GM19452 (cell line): ENCODE data around the gene BCL10.

Experiments
- ATAC-seq: cut with Tn5 transposase; IDR thresholded peaks from one replicate; pipeline ENCODE4 v1.9.1; 2021; ENCODE audit not compliant: unreplicated experiment

Gene BCL10

DNA sequence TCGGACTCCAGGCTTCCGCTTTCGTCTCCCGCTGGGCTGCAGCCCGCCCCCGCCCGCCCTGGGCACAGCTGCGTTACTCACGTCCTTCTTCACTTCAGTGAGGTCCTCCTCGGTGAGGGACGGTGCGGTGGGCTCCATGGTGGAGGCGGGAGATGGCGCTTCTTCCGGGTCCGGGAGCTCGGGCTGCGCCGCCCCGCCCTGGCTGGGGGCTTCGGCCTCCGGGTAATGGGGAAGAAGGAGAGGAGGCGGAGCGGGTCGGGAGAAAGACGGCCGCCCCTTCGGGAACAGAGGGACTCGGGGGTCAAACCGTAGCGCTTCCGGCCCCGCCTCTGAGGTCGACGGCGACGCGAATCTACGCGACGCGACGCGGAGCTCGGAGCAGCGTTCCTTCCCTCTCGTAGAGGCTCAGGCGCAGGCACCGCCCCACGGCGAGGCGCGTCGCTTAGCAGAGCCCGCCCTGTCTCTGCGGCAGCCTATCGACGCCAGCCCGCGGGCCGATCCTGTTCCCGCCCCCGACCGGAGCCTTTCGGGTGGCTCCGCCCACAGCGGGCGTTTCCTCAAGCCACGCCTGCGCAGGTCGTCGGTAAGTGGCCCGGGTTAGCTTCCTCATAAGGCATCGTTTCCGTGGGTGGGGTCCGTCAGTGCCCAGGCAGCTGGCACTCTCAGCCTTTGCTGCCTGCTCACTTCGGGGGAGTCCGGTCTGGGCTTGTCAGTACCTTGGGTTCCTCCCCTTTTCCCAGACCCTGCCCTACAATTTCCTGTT, at the start of gene BCL10:
Gene BCL10 (minus strand): TSS at position 418 of the 763 bp plus-strand sequence. CDS start 280 bp downstream, at position 138.
- peak; percentile 96 for ATAC-seq

- ATAC-seq: no peak
Observed at GRCh38 chr1:85325920-85326319, 49.5 kb upstream of the BCL10 start.

- no peak for ATAC-seq
Observed at GRCh38 chr1:85323770-85324169, 47.3 kb upstream of the BCL10 start.

DNA sequence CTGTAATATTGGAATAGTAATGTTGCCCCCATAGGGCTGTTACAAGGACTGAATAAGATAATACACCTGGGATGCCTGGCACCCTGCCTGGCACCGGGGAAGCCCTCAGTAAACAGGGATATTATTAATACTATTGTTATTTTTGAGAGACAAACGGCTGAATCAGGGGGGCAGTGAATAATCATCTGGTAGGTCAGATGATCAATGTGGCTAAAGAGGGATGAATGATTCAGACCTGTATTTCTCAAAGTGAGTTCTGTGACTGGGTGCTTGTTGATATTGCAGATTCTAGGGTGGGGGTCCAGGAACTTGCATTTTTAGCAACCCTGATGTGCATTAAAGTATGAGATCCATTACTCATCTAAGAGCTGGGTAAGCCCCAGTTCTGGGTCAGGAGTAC, 46.2 kb upstream of the BCL10 start:
- ATAC-seq: no peak

- ATAC-seq: peak; percentile 75
Observed at GRCh38 chr1:85321237-85321964, 45.0 kb upstream of the BCL10 start.

DNA sequence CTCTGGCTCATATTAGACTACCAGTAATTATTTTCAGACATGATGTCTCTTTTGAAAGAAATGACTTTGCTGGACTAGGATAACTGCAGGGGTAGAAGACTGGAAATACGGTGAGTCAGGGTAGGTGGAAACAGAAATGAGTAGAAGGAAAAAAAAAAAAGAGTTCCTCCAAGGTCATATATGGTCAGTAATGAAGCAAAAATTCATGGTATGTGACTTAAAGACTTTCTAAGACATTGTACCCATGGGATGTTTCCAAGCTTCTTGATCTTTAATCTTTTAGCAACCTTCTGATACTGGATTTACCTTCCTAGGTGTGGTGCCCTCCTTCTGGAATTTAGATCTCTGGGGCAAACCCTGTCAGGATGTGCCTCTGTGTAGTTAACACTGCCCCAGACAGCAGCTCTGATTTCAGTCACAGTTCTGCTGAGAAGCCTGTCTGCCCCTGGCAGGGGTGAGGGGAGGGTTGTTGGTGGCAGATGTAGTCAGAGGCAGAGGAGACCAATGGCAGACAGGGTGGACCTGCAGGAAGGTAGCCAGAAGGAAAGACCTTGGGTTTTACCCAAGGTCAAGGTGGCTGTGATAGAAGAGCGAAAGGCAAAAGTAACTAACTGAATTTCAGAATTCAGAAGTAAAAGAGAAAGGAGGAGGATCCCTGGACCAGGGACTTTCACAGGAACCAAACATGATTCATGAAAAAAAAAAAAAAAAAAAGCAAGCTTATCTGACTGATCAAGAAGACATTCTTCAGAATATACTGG, 44.1 kb upstream of the BCL10 start:
- no peak for ATAC-seq

DNA sequence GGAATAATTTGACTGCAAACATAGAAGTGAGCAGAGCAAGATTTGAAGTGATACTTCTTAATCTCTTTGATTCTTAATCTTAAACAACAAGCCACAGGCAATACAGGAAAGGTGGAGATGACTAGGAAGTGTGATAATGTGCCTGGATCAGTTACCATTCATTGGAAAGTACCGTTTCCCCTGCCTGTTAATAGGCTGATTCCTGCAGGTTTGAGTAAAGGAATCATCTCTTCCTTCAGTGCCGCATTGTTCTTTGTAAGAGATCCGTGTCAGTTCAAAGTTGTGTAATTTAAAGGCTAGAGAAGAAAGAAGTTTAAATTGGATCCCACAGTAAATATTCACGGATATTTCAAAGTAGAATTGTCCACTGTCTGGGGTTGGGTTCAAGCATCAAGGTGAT, 43.5 kb upstream of the BCL10 start:
- no peak for ATAC-seq

DNA sequence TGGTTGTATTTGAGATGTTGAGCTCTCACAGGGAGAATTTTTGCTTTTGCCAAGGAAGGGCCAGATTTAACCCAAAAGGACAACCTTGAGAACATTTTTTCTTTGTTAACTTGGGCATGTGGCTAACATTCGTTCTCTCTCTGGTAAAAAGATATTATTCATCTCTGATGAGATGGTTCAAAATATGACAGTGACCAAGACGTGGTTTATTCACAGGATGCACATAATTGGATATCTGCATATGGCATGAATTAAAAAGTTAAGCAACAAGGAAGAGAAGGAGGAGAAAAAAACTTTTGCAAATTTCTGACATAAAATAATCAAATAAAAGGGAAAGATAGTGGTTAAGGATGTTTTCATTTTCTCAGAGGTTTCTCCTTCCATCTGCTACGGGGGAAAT, 43.1 kb upstream of the BCL10 start:
- no peak for ATAC-seq

DNA sequence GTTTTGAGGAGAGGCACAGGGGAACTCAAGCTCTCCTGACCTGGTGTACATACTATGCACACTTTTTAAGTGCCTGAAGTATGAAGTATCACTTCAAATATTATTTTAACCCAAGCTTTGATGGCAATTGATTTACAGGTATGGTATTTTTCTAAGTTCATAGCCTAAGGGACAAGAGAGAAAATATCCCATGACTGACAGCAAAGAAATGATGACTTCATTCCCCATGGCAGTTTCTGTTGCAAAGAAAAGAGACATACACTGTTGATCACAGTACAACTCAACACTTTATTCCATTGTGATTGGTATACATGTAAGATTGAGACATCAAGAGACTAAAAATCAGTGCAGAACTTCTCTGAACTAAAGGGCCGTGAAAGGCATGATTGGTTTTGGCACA, 41.8 kb upstream of the BCL10 start:
- ATAC-seq: no peak

DNA sequence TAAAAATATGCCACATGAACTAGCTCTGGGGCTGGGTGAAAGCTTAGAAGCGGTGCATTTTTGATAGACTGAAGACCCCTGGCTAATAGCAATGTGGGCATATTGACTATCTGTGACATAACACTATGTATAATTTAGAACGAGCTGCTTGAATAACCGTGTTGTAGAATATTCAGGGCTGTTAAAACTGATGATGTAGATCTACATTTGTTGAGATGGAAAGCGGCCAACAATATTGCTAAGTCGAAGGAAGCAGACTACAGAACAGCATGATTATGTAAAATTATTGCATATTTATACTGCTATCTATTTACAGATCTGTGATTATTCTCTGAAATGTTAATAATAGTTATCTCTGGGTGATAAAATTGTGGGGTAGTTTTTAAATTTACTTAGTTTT, 41.1 kb upstream of the BCL10 start:
- ATAC-seq: no peak

DNA sequence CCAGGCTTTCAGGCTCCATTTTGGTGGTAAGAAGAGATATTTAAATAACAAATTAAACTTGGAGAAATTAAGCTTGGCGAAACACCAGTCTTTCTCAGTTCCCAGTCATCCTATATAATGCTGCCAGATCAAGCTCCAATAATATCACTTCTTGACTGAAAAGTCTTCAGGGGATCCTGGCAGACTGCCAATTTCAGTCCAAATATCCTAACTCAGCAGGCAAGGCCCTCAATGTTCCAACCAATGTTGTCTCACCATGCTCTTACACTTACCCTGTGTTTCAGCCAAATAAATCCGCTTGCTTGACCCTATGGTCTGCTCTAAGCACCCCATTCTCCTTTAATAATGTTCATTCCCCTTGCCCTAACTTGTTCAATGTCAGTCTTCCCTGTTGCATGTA, 39.9 kb upstream of the BCL10 start:
- no peak for ATAC-seq

- no peak for ATAC-seq
Observed at GRCh38 chr1:85315789-85316188, 39.4 kb upstream of the BCL10 start.

DNA sequence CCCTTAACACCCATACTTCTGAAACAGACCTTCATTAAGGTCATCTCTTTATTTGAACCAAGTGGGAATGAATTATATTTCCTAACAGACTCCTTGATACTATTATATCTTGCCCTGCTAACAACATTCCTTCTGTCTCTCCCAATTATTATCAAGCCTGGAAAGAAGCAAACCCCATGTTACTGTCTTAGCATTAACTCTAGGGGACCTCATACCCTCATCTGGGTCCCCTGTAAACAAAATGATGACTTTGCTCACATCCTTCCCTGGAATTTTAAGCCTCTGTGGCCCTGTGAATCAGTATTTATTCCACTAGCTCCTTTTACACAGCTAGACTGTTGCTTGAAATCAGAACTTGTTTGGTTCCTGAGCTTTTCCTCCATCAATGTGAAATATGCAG, 38.3 kb upstream of the BCL10 start:
- no peak for ATAC-seq

GRCh38 chr1:85313888-85314696, 37.7 kb upstream of the BCL10 start:
- no peak for ATAC-seq

DNA sequence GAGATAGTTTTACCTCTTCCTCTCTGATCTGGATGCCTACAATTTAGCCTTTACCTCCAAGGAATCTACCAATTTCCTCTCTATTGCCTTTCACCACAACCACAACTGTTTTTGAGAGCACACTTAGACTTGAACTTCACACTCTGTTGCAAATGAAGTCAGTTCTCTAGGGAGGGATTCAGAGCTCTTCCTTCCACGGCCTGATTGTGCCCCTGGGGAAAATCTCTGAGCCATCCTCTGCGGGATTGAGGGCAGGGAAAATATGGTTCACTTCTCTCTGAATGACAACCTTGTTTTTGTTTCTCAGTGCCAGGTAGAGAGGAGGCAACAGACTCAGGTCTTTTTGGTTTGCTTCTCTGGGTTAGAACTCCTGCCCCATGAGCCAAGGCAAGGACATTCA, 35.4 kb upstream of the BCL10 start:
- ATAC-seq: no peak

- no peak for ATAC-seq
Observed at GRCh38 chr1:85308833-85309350, 32.5 kb upstream of the BCL10 start.

DNA sequence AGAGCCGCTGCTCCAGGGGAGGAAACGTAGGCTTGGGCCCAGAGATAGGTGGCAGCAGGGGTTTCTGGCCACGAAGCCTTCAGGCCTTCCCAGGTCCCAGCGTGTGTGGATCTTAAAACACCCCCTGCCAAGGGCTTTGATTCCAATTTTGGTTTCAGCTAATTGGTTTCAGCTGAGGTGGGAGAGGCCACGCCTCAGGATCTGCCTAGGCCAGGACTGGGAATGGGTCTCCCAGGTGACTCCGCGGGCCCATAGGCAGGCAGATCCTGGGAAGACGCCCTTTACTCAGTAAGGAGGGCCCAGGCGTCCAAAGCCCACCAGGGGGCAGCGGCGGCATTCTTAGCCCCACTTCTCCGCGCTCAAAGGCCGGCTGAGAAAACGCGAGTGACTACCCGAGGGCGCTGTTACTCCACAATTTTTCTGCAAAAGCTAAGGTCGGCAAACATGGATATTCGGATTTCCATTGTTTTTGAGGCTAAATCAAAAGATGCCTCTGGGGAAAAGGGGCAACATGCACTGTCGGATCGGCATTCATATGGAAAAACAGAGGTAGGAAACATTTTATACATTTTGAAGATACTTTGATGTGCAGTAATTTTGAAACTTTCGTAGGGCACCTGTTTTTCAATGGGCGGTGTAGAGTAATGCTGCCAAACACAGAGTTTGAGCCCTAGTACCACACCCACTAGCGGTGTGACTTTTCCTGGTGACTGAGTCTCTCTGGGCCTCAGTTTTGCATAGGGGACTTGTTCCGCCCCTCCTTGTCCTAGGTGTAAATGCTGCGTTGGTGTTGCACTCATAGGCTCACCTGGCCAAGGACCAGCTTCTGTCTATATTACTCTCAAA, 31.8 kb upstream of the BCL10 start:
- peak; percentile 88 for ATAC-seq

DNA sequence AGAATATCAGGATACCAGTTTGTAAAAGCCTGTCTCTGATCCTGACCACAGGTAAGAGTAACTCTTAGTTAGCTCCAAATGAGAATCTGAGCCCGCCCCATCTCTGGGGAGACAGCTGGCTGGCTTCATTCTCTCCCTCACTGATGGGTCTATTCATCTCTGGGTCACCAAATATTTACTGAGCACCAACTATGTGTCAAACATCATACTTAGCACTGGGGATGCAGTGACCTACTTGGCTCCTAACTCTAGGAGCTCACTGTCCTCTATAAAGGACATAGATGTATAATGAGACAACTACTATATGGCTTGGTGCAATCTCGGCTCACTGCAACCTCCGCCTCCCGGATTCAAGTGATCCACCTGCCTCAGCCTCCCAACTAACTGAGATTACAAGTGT, 29.8 kb upstream of the BCL10 start:
- no peak for ATAC-seq

DNA sequence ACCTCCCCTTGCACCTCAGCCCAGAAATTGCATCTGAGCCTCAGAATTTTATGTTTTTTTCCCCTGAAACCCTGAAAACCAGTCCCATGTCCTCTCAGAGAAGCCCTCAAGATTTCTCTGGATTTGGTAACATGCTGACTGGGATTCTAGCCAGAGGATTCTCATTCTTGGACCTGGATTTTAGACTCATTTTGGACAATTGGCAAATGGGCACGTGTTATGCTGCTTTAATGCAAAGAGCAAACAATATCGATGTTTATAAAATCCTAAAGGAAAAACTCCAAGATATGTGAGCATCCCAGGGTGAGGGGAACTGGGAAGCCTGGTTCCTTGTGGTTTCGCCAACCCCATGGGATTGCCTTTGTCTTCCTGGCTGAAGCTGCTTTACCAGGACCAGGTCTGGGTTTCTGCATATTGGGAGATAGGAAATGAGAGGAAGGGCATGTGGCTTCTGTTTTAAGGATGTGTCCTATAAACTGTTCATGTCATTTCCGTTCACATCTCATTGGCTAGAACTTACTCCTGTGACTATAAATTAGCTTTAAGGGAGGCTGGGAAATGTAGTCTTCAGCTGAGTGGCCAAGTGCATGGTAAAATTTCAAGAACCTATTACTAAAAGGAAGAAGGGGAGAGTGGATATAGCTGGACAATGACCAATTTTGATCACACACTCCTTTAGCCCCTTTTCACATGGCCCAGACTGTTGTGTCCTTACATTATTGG, 27.2 kb upstream of the BCL10 start:
- no peak for ATAC-seq
